ENCODE results near the gene ATG101. TPM values are rescaled to one million over a fixed set of nuclear protein-coding genes. Genes with fewer than 3 reads are reported as not detected.

The ATG101 gene
- total and polyA plus RNA-seq, 9 donors, result 13.6 to 48.7 (median 28.5) TPM

DNA sequence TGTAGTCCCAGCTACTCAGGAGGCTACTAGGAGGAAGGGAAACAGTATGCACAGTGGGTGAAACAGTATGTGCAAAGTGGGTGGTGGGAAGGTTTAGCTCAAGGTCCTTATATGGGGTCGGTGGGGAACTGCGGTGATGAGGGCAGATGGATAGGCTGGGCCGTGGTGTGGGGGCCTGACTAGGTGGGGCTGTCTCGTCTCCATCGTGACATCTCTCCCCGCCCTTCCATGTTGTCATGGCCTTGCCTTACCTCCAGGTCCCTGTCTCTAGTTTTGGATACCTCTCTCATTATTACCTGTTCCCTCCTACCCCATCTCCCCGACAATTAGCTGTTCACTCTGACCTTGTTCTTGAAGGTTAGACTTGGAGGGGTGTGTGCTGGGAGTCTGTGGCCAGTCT is 22.9 kb upstream of the ATG101 start:
- 88 to 95% (median 92%) methylated on average over 7 of the region's 7 CpGs for WGBS, 3 donors
- Histone ChIP-seq H3K36me3 (no peaks in the 10 kb centered on the region), H3K4me3 (no peak overlapping the region), H3K27ac (no peak overlapping the region), H3K27me3 (no peaks in the 10 kb centered on the region), H3K9me3 (no peaks in the 10 kb centered on the region), H3K4me1 (ENCODE audit: insufficient read depth) (peaks cover 28% of the 10 kb centered on the region)
- intact Hi-C loops (cut with DNase I), result loop anchor here in 1 of 4 donors (10.0 kb wide), 1 partner anchor 998 kb away; no protein-coding TSS in a partner anchor
- DNase-seq, result peak in 2 of 5 donors; percentile 30 to 36
- TF ChIP-seq POLR2A (IDR thresholded peaks at IDR 0.05) (no peak), EP300 (IDR thresholded peaks at IDR 0.05) (no peak)
- TF ChIP-seq, protein P1, sequence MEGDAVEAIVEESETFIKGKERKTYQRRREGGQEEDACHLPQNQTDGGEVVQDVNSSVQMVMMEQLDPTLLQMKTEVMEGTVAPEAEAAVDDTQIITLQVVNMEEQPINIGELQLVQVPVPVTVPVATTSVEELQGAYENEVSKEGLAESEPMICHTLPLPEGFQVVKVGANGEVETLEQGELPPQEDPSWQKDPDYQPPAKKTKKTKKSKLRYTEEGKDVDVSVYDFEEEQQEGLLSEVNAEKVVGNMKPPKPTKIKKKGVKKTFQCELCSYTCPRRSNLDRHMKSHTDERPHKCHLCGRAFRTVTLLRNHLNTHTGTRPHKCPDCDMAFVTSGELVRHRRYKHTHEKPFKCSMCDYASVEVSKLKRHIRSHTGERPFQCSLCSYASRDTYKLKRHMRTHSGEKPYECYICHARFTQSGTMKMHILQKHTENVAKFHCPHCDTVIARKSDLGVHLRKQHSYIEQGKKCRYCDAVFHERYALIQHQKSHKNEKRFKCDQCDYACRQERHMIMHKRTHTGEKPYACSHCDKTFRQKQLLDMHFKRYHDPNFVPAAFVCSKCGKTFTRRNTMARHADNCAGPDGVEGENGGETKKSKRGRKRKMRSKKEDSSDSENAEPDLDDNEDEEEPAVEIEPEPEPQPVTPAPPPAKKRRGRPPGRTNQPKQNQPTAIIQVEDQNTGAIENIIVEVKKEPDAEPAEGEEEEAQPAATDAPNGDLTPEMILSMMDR (IDR thresholded peaks at IDR 0.05), result no peak

DNA sequence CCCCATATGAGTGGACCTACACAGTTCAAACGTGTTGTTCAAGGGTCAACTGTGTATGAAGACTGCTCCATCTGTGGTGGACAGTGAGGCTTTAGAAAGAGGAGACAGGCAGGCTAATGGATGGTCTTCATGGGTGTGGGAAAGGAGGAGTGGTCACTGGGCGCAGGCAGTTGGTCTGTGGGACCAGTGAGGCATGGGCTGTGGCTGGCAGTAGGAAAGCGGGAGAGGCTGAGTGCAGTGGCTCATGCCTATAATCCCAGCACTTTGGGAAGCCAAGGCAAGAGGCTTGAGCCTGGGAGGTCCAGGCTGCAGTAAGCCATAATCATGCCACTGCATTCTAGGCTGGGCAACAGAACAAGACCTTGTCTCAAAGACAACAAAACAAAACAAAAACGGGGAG is 20.5 kb upstream of the ATG101 start:
- Histone ChIP-seq H3K27me3 (no peaks in the 10 kb centered on the region), H3K36me3 (no peaks in the 10 kb centered on the region), H3K4me1 (ENCODE audit: insufficient read depth) (peaks cover 24% of the 10 kb centered on the region), H3K9me3 (no peaks in the 10 kb centered on the region), H3K27ac (peak overlapping the region in 1 of 2 donors; percentile 95), H3K4me3 (no peak overlapping the region)
- TF ChIP-seq POLR2A (IDR thresholded peaks at IDR 0.05), result no peak
- no peak for TF ChIP-seq EP300 (IDR thresholded peaks at IDR 0.05)
- TF ChIP-seq, protein P1 (IDR thresholded peaks at IDR 0.05), result no peak
- intact Hi-C loops (cut with DNase I), result loop anchor here in 1 of 4 donors (10.0 kb wide), 1 partner anchor 996 kb away; no protein-coding TSS in a partner anchor
- 69 to 73% (median 72%) methylated on average over 4 of the region's 4 CpGs for WGBS, 3 donors
- peak in 3 of 5 donors; percentile 24 to 41 (median 37) for DNase-seq

DNA sequence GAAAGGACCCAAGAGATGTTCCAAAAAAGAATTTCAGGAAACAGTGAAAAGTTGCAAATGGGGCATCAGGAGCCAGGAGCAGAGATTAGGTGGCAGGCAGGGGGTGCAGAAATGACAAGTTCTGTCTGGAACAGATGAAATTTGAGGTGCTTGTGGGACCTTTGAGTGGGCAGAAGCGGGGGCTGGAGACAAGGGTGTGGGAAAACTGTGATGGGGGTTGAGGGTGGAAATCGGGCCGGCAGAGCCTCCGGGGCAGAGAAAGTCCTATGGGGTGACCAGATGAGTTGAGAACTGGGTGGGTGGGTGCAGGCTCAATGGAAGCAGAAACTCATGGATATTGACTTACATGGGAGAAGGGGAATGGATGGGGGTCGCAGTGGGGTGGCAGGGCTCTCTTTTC is 20.1 kb upstream of the ATG101 start:
- Histone ChIP-seq H3K9me3 (no peaks in the 10 kb centered on the region), H3K4me3 (no peak overlapping the region), H3K36me3 (no peaks in the 10 kb centered on the region), H3K27me3 (no peaks in the 10 kb centered on the region), H3K27ac (peak overlapping the region in 1 of 2 donors; percentile 95), H3K4me1 (ENCODE audit: insufficient read depth) (peaks cover 23% of the 10 kb centered on the region)
- DNase-seq, result peak in 1 of 5 donors; percentile 54
- 84 to 87% (median 85%) methylated on average over 5 of the region's 5 CpGs for WGBS, 3 donors
- no peak for TF ChIP-seq POLR2A (IDR thresholded peaks at IDR 0.05)
- TF ChIP-seq EP300 (IDR thresholded peaks at IDR 0.05), result no peak
- intact Hi-C loops (cut with DNase I), result loop anchor here in 1 of 4 donors (2.0 to 10.0 kb wide), 2 partner anchors 17 to 995 kb away; no protein-coding TSS in a partner anchor

DNA sequence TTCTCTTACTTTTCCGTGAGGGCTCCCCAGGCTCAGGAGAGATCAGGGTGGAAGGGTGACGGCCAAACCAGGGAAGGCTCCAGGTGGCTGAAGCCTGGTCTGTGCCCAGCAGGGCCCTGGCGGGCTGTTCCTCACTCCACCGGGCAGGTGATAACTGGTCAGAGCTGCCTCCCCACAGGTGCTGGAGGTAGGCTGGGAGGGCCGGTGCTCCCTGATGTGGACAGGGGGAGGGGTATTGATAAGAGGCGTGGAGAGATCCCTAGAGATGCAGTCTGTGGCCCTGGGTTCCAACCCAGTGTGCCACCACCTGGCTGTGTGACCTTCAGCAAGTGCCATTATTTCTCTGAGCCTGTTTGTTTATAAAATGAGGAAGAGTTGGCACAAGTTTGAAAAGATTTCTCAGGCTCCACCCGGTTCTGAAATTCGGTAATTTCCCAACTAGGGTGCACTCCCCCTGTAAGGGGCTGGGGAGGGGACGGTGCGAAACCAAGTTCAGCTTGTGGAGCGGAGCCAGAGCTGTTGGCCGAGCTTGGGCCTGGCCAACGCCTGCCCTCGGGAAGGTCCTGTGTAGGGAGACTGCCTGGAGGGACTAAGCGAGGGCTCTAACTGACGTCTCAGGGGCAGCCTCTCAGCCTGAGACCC is 19.5 kb upstream of the ATG101 start:
- H3K9me3 ChIP-seq, result no peaks in the 10 kb centered on the region
- intact Hi-C loops (cut with DNase I), result loop anchor here in 1 of 4 donors (2.0 kb wide), 1 partner anchor 17 kb away; no protein-coding TSS in a partner anchor
- WGBS, 3 donors, result 32 to 38% (median 35%) methylated on average over 16 of the region's 16 CpGs

More for the DNA sequence above, 19.5 kb upstream of the ATG101 start:
- peak overlapping the region; percentile 95 to 96 for H3K27ac ChIP-seq
- TF ChIP-seq EP300 (IDR thresholded peaks at IDR 0.05) (peak; percentile 65), POLR2A (IDR thresholded peaks at IDR 0.05) (no peak)
- TF ChIP-seq, protein P1 (IDR thresholded peaks at IDR 0.05), result no peak
- DNase-seq, result peak; percentile 74 to 83 (median 80)
- no peaks in the 10 kb centered on the region for H3K36me3 ChIP-seq
- peaks cover 18% of the 10 kb centered on the region for H3K4me1 ChIP-seq (ENCODE audit: insufficient read depth)
- H3K4me3 ChIP-seq, result peak overlapping the region; percentile 73
- no peaks in the 10 kb centered on the region for H3K27me3 ChIP-seq
